Esophagus squamous epithelium (tissue), 5 donors: ENCODE measurements around the gene FTH1. TPM values are rescaled to one million over a fixed set of nuclear protein-coding genes. Genes with fewer than 3 reads are reported as not detected.
"Not testable (repeated sequence)": the region's sequence is repeated elsewhere in the genome, so short reads cannot be mapped to it uniquely, and the experiment has no call there.

Experiments
- DNase-seq: peaks from one replicate; lab custom pipeline; 2025; lab: John Stamatoyannopoulos, UW
- H3K27ac ChIP-seq, 4 donors: fragments of 200-600 bp; sonication (generic); one replicate each; pipeline ENCODE4 v1.5.1; 2016 to 2019; ENCODE audit warnings: mild to moderate bottlenecking in 1 of 4
- H3K27me3 ChIP-seq, 4 donors: fragments of 200-600 bp; sonication (generic); 1 replicate in 3 of 4; 2 replicates in 1 of 4; pipeline versions ENCODE4 v1.5.1 to v1.6.0; 2017 to 2021; ENCODE audit warnings: antibody characterized with exemption in 1 of 4
- H3K36me3 ChIP-seq, 3 donors: fragments of 200-600 bp; sonication (generic); one replicate each; pipeline ENCODE4 v1.5.1; 2016 to 2019
- H3K4me1 ChIP-seq, 3 donors: fragments of 200-600 bp; sonication (generic); one replicate each; pipeline ENCODE4 v1.5.1; 2017 to 2019
- H3K4me3 ChIP-seq, 4 donors: fragments of 200-600 bp; sonication (generic); 1 replicate in 3 of 4; 2 replicates in 1 of 4; pipeline ENCODE4 v1.5.1; 2016 to 2019; ENCODE audit warnings: mild to moderate bottlenecking in 2 of 4, moderate library complexity in 1 of 4
- H3K9me3 ChIP-seq, 3 donors: fragments of 200-600 bp; sonication (generic); one replicate each; pipeline ENCODE4 v1.5.1; 2016 to 2019
- CTCF ChIP-seq, 6 experiments: fragments of 450-650 bp in 4 of 6; fragments of 200-600 bp in 2 of 6; sonication (generic) in 2 of 6; IDR thresholded peaks; one replicate each; pipeline ENCODE4 v1.5.1; 2016 to 2019; ENCODE audit warnings: antibody characterized with exemption in 6 of 6, mild to moderate bottlenecking in 4 of 6, moderate library complexity in 4 of 6
- POLR2A ChIP-seq, 4 donors: fragments of 450-650 bp; IDR thresholded peaks; one replicate each; pipeline ENCODE4 v1.6.1; 2017; ENCODE audit warnings: antibody characterized with exemption in 4 of 4, mild to moderate bottlenecking in 4 of 4, moderate library complexity in 3 of 4
- WGBS, 2 donors: methylation state at CpG; one replicate each; pipeline ENCODE4 v1.1.5; 2018; 5-methylcytosine and 5-hydroxymethylcytosine counted together
- intact Hi-C: fragments of 100-400 bp; cut with DNase I; formaldehyde crosslinking; loops from one replicate; pipeline ENCODE4 v1.15.0; 2022
- total RNA-seq, 4 donors: library from RNA; depleted of rRNA; stranded (reverse); fragments of >200 nt; gene quantifications; one replicate each; pipeline ENCODE4 v1.1.0, GENCODE V29; 2016
- donor health status: DM: yes; HTN: yes; CAD: no.

FTH1 gene
- total RNA-seq, 4 donors from 2014 or later: 716 to 1,904 (median 760) TPM

DNA sequence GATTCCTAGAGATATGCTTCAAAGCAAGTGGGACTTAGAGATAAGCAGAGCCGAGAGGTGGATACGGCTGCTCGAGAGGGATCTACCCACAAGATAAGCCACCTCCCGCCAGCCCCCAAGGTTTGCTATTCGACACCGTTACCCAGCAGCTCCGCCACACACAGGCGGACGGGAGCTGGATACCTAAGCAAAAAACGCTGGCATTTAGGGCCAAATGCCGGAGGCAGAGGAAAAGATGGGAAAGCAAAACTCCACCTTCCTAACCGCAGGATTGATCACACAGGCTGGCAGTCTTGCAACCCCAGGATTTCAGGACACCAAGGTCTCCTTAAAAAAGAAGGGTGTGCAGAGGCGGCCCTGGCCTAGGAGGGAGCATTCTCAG, 709 bp downstream of the FTH1 start:
- Histone ChIP-seq H3K27me3 (no peaks in the 10 kb centered on the region), H3K4me1 (peaks cover 31 to 89% (median 67%) of the 10 kb centered on the region in 3 donors), H3K4me3 (peak overlapping the region; percentile 63 to 94 (median 76)), H3K36me3 (peaks cover 14 to 38% (median 24%) of the 10 kb centered on the region in 3 donors), H3K9me3 (no peaks in the 10 kb centered on the region), H3K27ac (peak overlapping the region; percentile 94 to 99 (median 98))
- no peak for DNase-seq
- 0% methylated on average over 4 to 13 of the region's 13 CpGs for WGBS, 2 donors
- TF ChIP-seq POLR2A (IDR thresholded peaks at IDR 0.05) (no peak), CTCF (IDR thresholded peaks at IDR 0.05) (no peak)
- intact Hi-C loops: no loop called here

DNA sequence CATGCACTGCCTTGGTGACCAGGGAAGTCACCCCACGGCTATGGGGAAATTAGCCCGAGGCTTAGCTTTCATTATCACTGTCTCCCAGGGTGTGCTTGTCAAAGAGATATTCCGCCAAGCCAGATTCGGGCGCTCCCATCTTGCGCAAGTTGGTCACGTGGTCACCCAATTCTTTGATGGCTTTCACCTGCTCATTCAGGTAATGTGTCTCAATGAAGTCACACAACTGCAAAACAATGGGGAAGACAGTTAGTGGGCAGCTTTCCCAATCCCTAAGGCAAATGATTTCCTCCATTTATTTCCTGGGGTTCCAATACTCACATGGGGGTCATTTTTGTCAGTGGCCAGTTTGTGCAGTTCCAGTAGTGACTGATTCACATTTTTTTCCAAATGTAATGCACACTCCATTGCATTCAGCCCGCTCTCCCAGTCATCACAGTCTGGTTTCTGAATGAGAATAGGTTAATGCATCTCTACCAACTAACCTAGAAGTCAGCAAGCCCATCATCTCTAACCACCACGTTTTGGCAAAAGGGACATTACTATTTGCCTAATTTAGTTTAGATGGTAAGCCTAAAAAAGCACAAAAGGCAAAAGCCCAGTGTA, 2.7 kb downstream of the FTH1 start:
- Histone ChIP-seq H3K27ac (peak overlapping the region; percentile 26 to 99 (median 96)), H3K36me3 (peaks cover 14 to 38% (median 24%) of the 10 kb centered on the region in 3 donors), H3K4me1 (peaks cover 18 to 81% (median 55%) of the 10 kb centered on the region in 3 donors), H3K4me3 (peak overlapping the region; percentile 63 to 94 (median 76))
- H3K27me3 ChIP-seq, H3K9me3 ChIP-seq, DNase-seq, intact Hi-C loops: not testable (repeated sequence)
- WGBS, 2 donors: 43 to 47% methylated on average over 9 of the region's 9 CpGs

- H3K27me3 ChIP-seq: no peaks in the 10 kb centered on the region
- H3K4me1 ChIP-seq: peaks cover 18 to 75% (median 49%) of the 10 kb centered on the region in 3 donors
- TF ChIP-seq CTCF (IDR thresholded peaks at IDR 0.05): no peak
- TF ChIP-seq POLR2A (IDR thresholded peaks at IDR 0.05): no peak
- 53 to 55% methylated on average over 4 of the region's 4 CpGs for WGBS, 2 donors
- H3K9me3 ChIP-seq: no peaks in the 10 kb centered on the region
- intact Hi-C loops: no loop called here
- peak overlapping the region; percentile 4 to 99 (median 96) for H3K27ac ChIP-seq
- peaks cover 14 to 38% (median 24%) of the 10 kb centered on the region in 3 donors for H3K36me3 ChIP-seq
- peak overlapping the region in 3 of 4 donors; percentile 63 to 94 (median 78) for H3K4me3 ChIP-seq
- DNase-seq: no peak
Measured at GRCh38 chr11:61964058-61964665, 3.3 kb downstream of the FTH1 start.

- Histone ChIP-seq H3K4me1 (peaks cover 18 to 68% (median 42%) of the 10 kb centered on the region in 3 donors), H3K27ac (peak overlapping the region; percentile 4 to 99 (median 96)), H3K36me3 (peaks cover 14 to 38% (median 24%) of the 10 kb centered on the region in 3 donors), H3K4me3 (peak overlapping the region in 3 of 4 donors; percentile 63 to 94 (median 78)), H3K27me3 (no peaks in the 10 kb centered on the region), H3K9me3 (no peaks in the 10 kb centered on the region)
- TF ChIP-seq CTCF (IDR thresholded peaks at IDR 0.05): no peak
- TF ChIP-seq POLR2A (IDR thresholded peaks at IDR 0.05): peak in 2 of 4 donors; percentile 2 to 31
- 48 to 59% methylated on average over 10 of the region's 10 CpGs for WGBS, 2 donors
- DNase-seq: no peak
- intact Hi-C loops: no loop called here
Measured at GRCh38 chr11:61963282-61964057, 4.0 kb downstream of the FTH1 start.

DNA sequence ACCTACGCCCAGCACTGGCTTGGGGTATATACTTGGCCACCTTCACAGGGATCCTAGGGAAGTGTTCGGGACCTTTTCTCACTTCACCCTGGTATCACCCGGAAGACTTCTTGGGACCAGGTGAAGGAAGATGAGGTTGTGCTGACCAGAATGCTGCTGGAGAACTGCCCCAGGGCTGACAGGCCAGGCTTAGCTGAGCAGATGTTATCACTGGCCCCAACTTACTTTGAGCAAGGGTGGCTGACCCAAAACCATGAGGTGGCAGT, 4.5 kb downstream of the FTH1 start:
- WGBS, 2 donors: 100% methylated on average over 2 of the region's 3 CpGs; no CpG with 5 or more reads in 1 of the 2 donors
- DNase-seq: no peak
- H3K36me3 ChIP-seq: peaks cover 14 to 43% (median 24%) of the 10 kb centered on the region in 3 donors

More for the DNA sequence above, 4.5 kb downstream of the FTH1 start:
- H3K4me3 ChIP-seq: peak overlapping the region in 2 of 4 donors; percentile 1 to 78
- no peaks in the 10 kb centered on the region for H3K9me3 ChIP-seq
- peaks cover 18 to 63% (median 40%) of the 10 kb centered on the region in 3 donors for H3K4me1 ChIP-seq
- peak overlapping the region; percentile 3 to 99 (median 96) for H3K27ac ChIP-seq
- H3K27me3 ChIP-seq: no peaks in the 10 kb centered on the region
- TF ChIP-seq CTCF (IDR thresholded peaks at IDR 0.05) (no peak), POLR2A (IDR thresholded peaks at IDR 0.05) (no peak)
- intact Hi-C loops: no loop called here
